Measurements from ENCODE around the gene COBL. TPM values are rescaled to one million over a fixed set of nuclear protein-coding genes. Genes with fewer than 3 reads are reported as not detected.

The COBL gene
- polyA plus RNA-seq, 1 donor (not counting 4 experiments of a cell fraction or from before 2014, with no cell fraction given), result 4.5 TPM

DNA sequence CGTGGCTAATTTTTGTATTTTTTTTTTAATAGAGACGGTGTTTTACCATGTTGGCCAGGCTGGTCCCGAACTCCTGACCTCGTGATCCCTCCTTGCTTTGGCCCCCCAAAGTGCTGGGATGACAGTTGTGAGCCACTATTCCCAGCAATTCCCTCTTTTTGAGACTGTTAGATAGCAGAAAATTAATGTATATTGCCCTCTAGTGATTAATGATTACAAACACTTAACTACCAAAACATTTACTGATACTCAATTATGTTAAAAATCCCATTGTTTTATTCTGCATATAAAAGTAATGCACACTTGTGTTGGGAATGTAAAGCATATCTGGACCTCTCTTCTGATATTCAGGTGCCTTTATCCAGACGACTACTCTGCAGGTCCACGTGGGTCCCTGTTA, 41.2 kb upstream of the COBL start:
- Histone ChIP-seq H3K4me2 (ENCODE audit: control insufficient read depth, extremely low read depth, insufficient read depth, low read depth, low read length) (no peak overlapping the region), H3K9me3 (ENCODE audit: control insufficient read depth, low read depth, low read length) (no peaks in the 10 kb centered on the region), H2AFZ (ENCODE audit: control insufficient read depth, low read length) (no peak overlapping the region), H3K27ac (ENCODE audit: control insufficient read depth, insufficient read depth, low read length) (no peak overlapping the region), H3K4me1 (ENCODE audit: control insufficient read depth, extremely low read depth, insufficient read depth, low read length) (no peaks in the 10 kb centered on the region), H3K27me3 (ENCODE audit: control insufficient read depth, extremely low read depth, insufficient read depth, low read length) (no peaks in the 10 kb centered on the region), H3K9me1 (ENCODE audit: control insufficient read depth, extremely low read depth, insufficient read depth, low read length) (no peaks in the 10 kb centered on the region), H3K79me2 (ENCODE audit: control insufficient read depth, insufficient read depth, low read length) (no peaks in the 10 kb centered on the region), H3K36me3 (ENCODE audit: control insufficient read depth in 2 of 2, extremely low read depth in 1 of 2, insufficient read depth in 2 of 2, low read length in 2 of 2) (no peaks in the 10 kb centered on the region), H3K9ac (ENCODE audit: control insufficient read depth, extremely low read depth, insufficient read depth, low read length) (no peak overlapping the region), H4K20me1 (ENCODE audit: control insufficient read depth, extremely low read depth, insufficient read depth, low read length) (no peaks in the 10 kb centered on the region), H3K4me3 (ENCODE audit: control insufficient read depth in 2 of 3, extremely low read depth in 1 of 3, insufficient read depth in 2 of 3, low read depth in 1 of 3, low read length in 3 of 3) (no peak overlapping the region)
- dilution Hi-C loops (cut with MboI; ENCODE audit: extremely low pct_ligation_motif_present, low sequenced_read_pairs), result no loop called here
- DNase-seq (ENCODE audit: low read depth, low spot score), result no peak
- no peak for FAIRE-seq
- no peak for TF ChIP-seq CTCF (optimal IDR thresholded peaks at IDR 0.05 in 1 of 3, IDR thresholded peaks at IDR 0.05 in 1 of 3, conservative IDR thresholded peaks at IDR 0.05 in 1 of 3; ENCODE audit: extremely low read depth in 1 of 3, insufficient read depth in 2 of 3, low read length in 3 of 3)
- no peak for TF ChIP-seq EZH2 (IDR thresholded peaks at IDR 0.05; ENCODE audit: low read length)

- H3K9ac ChIP-seq (ENCODE audit: control insufficient read depth, extremely low read depth, insufficient read depth, low read length), result no peak overlapping the region
- no peak for DNase-seq (ENCODE audit: low read depth, low spot score)
- FAIRE-seq, result no peak
Measured at GRCh38 chr7:51356849-51357516, 40.4 kb upstream of the COBL start.

More at GRCh38 chr7:51356849-51357516, 40.4 kb upstream of the COBL start:
- no peaks in the 10 kb centered on the region for H3K4me1 ChIP-seq (ENCODE audit: control insufficient read depth, extremely low read depth, insufficient read depth, low read length)
- no peaks in the 10 kb centered on the region for H3K9me1 ChIP-seq (ENCODE audit: control insufficient read depth, extremely low read depth, insufficient read depth, low read length)
- H3K27ac ChIP-seq (ENCODE audit: control insufficient read depth, insufficient read depth, low read length), result no peak overlapping the region
- TF ChIP-seq CTCF (optimal IDR thresholded peaks at IDR 0.05 in 1 of 3, IDR thresholded peaks at IDR 0.05 in 1 of 3, conservative IDR thresholded peaks at IDR 0.05 in 1 of 3; ENCODE audit: extremely low read depth in 1 of 3, insufficient read depth in 2 of 3, low read length in 3 of 3) (no peak), EZH2 (IDR thresholded peaks at IDR 0.05; ENCODE audit: low read length) (no peak)
- H3K4me2 ChIP-seq (ENCODE audit: control insufficient read depth, extremely low read depth, insufficient read depth, low read depth, low read length), result no peak overlapping the region
- no peaks in the 10 kb centered on the region for H4K20me1 ChIP-seq (ENCODE audit: control insufficient read depth, extremely low read depth, insufficient read depth, low read length)
- no peak overlapping the region for H2AFZ ChIP-seq (ENCODE audit: control insufficient read depth, low read length)
- H3K4me3 ChIP-seq (ENCODE audit: control insufficient read depth in 2 of 3, extremely low read depth in 1 of 3, insufficient read depth in 2 of 3, low read depth in 1 of 3, low read length in 3 of 3), result no peak overlapping the region
- H3K36me3 ChIP-seq (ENCODE audit: control insufficient read depth in 2 of 2, extremely low read depth in 1 of 2, insufficient read depth in 2 of 2, low read length in 2 of 2), result no peaks in the 10 kb centered on the region
- no peaks in the 10 kb centered on the region for H3K27me3 ChIP-seq (ENCODE audit: control insufficient read depth, extremely low read depth, insufficient read depth, low read length)
- dilution Hi-C loops (cut with MboI; ENCODE audit: extremely low pct_ligation_motif_present, low sequenced_read_pairs), result no loop called here
- no peaks in the 10 kb centered on the region for H3K79me2 ChIP-seq (ENCODE audit: control insufficient read depth, insufficient read depth, low read length)
- no peaks in the 10 kb centered on the region for H3K9me3 ChIP-seq (ENCODE audit: control insufficient read depth, low read depth, low read length)
